A204.1 (cell line): ENCODE data around the gene NPC1.

Experiments used
- FAIRE-seq: peaks from 2 replicates; lab custom pipeline; 2012; peaks lifted over from hg19 to GRCh38; lab: Jason Lieb, UNC

Gene NPC1

GRCh38 chr18:23484561-23485182 is 101.6 kb downstream of the NPC1 start:
- FAIRE-seq = no peak
